Liver (tissue), 9 donors: ENCODE measurements around the gene CADM2. TPM values are rescaled to one million over a fixed set of nuclear protein-coding genes. Genes with fewer than 3 reads are reported as not detected.

ENCODE experiments used
- DNase-seq: peaks from one replicate; pipeline ENCODE4 v3.0.0-alpha.2; 2017; ENCODE audit warnings: low spot score
- H3K27ac ChIP-seq, 2 donors: one replicate each; pipeline ENCODE4 v1.7.0; 2013; ENCODE audit warnings: inconsistent platforms in 2 of 2, low read length in 2 of 2, control low read depth in 1 of 2, low read depth in 1 of 2, mild to moderate bottlenecking in 1 of 2
- H3K27me3 ChIP-seq, 4 donors: one replicate each; pipeline versions ENCODE4 v1.6.1 to v1.7.0; 2013; ENCODE audit warnings: low read length in 3 of 4, inconsistent platforms in 1 of 4, mild to moderate bottlenecking in 1 of 4, moderate library complexity in 1 of 4; ENCODE audit not compliant: control insufficient read depth in 4 of 4, insufficient read depth in 4 of 4
- H3K36me3 ChIP-seq, 4 donors: one replicate each; pipeline versions ENCODE4 v1.6.1 to v1.7.0; 2013; ENCODE audit warnings: low read length in 3 of 4, mild to moderate bottlenecking in 3 of 4, low read depth in 1 of 4, moderate library complexity in 1 of 4; ENCODE audit not compliant: control insufficient read depth in 4 of 4, insufficient read depth in 3 of 4
- H3K4me1 ChIP-seq, 4 donors: one replicate each; pipeline versions ENCODE4 v1.6.1 to v1.7.0; 2013; ENCODE audit warnings: low read length in 3 of 4, mild to moderate bottlenecking in 3 of 4, moderate library complexity in 1 of 4; ENCODE audit not compliant: control insufficient read depth in 4 of 4, insufficient read depth in 4 of 4
- H3K4me3 ChIP-seq, 3 donors: one replicate each; pipeline versions ENCODE4 v1.6.1 to v1.7.0; 2013; ENCODE audit warnings: low read length in 3 of 3, control low read depth in 1 of 3, low read depth in 1 of 3, mild to moderate bottlenecking in 1 of 3
- H3K9ac ChIP-seq, 2 donors: one replicate each; pipeline ENCODE4 v1.7.0; 2013; ENCODE audit warnings: low read length in 2 of 2, mild to moderate bottlenecking in 2 of 2, moderate library complexity in 2 of 2, control low read depth in 1 of 2, low read depth in 1 of 2
- H3K9me3 ChIP-seq, 4 donors: one replicate each; pipeline versions ENCODE4 v1.6.1 to v1.7.0; 2013; ENCODE audit warnings: low read length in 3 of 4; ENCODE audit not compliant: control insufficient read depth in 4 of 4
- EGR1 ChIP-seq, 2 donors: IDR thresholded peaks; 2 replicates each; pipeline ENCODE4 v1.6.1; 2016 to 2018; ENCODE audit warnings: antibody characterized with exemption in 2 of 2, low read depth in 2 of 2
- FOXA1 ChIP-seq: IDR thresholded peaks from 2 replicates; pipeline ENCODE4 v1.6.1; 2016; ENCODE audit warnings: antibody characterized with exemption
- GABPA ChIP-seq, 2 donors: IDR thresholded peaks in 1 of 2; conservative IDR thresholded peaks in 1 of 2; 2 replicates each; pipeline ENCODE4 v1.6.1; 2016; ENCODE audit warnings: antibody characterized with exemption in 2 of 2, mild to moderate bottlenecking in 1 of 2, moderate library complexity in 1 of 2
- HNF4A ChIP-seq, 2 donors: conservative IDR thresholded peaks; 2 replicates each; pipeline ENCODE4 v1.6.1; 2016; ENCODE audit warnings: antibody characterized with exemption in 2 of 2, mild to moderate bottlenecking in 2 of 2
- HNF4G ChIP-seq: IDR thresholded peaks from 2 replicates; pipeline ENCODE4 v1.6.1; 2016; ENCODE audit warnings: antibody characterized with exemption
- JUND ChIP-seq, 2 donors: IDR thresholded peaks; 2 replicates each; pipeline ENCODE4 v1.6.1; 2016; ENCODE audit warnings: antibody characterized with exemption in 2 of 2
- RAD21 ChIP-seq, 2 donors: IDR thresholded peaks; 2 replicates each; pipeline ENCODE4 v1.6.1; 2016; ENCODE audit warnings: antibody characterized with exemption in 2 of 2, mild to moderate bottlenecking in 2 of 2
- SP1 ChIP-seq: IDR thresholded peaks from 2 replicates; pipeline ENCODE4 v1.6.1; 2018; ENCODE audit warnings: antibody characterized with exemption, mild to moderate bottlenecking
- TAF1 ChIP-seq: conservative IDR thresholded peaks from 2 replicates; pipeline ENCODE4 v1.6.1; 2016; ENCODE audit warnings: antibody characterized with exemption, mild to moderate bottlenecking
- YY1 ChIP-seq: IDR thresholded peaks from 2 replicates; pipeline ENCODE4 v1.6.1; 2016; ENCODE audit warnings: antibody characterized with exemption, mild to moderate bottlenecking
- WGBS: extraction: QIAGEN DNeasy Blood & Tissue Kit; methylation state at CpG from one replicate; pipeline ENCODE4 v1.1.7; 2013; 5-methylcytosine and 5-hydroxymethylcytosine counted together
- polyA plus RNA-seq, 2 donors: library from polyadenylated mRNA; stranded (reverse) in 1 of 2; unstranded in 1 of 2; fragments of 200-250 nt in 1 of 2; fragments of >200 nt in 1 of 2; fragmentation: Nextera tagmentation in 1 of 2; extraction: Ambion mirVana in 1 of 2; gene quantifications; one replicate each; pipeline versions ENCODE4 v1.2.1 to v1.2.3, GENCODE V29; 2013 to 2015
- total RNA-seq, 2 donors: library from RNA; depleted of rRNA; stranded (reverse); fragments of >200 nt; gene quantifications; one replicate each; pipeline ENCODE4 v1.2.3, GENCODE V29; 2014
- TF ChIP-seq, protein P1 (sequence below): IDR thresholded peaks from 2 replicates; pipeline ENCODE4 v1.6.1; 2016; ENCODE audit warnings: antibody characterized with exemption
- TF ChIP-seq, protein P2 (sequence below): fragments of 150-350 bp; IDR thresholded peaks from 2 replicates; pipeline ENCODE4 v1.5.1; 2017; ENCODE audit warnings: improper control_type of control experiment, low read depth, low read length; ENCODE audit not compliant: missing input control
- TF ChIP-seq, protein P3 (sequence below): IDR thresholded peaks from 2 replicates; pipeline ENCODE4 v1.6.1; 2016; ENCODE audit warnings: antibody characterized with exemption
- TF ChIP-seq, protein P4 (sequence below): IDR thresholded peaks from 2 replicates; pipeline ENCODE4 v1.6.1; 2016; ENCODE audit warnings: antibody characterized with exemption
- donor health status: healthy.
- donor health status: healthy.
- donor health status: healthy.
- donor health status: healthy.
- donor health status: healthy.

CADM2 gene
- total and polyA plus RNA-seq, 4 donors = 0.35 to 0.92 (median 0.51) TPM

DNA sequence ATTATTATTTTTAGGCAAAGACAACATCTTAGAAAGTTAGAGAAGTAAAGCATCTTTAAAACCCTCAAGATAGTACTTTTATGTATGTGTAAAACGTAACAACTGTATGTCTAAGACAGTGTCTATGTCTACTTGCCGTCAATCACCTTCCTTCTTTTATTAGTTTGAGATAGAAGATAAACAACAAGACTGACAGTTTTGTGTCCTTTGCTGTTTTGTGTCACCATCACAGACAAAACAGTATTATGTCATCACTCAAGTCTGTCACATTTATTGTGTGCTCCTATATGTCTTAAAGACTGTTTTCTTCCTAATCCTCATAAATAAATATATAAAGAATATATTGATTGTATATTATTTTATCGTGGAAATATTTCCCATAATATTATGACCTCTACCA lies 908.3 kb downstream of the CADM2 start:
- 75% methylated on average over 3 of the region's 3 CpGs for WGBS
- no peaks in the 10 kb centered on the region for H3K9me3 ChIP-seq
- no peak for DNase-seq
- H3K27ac ChIP-seq = no peak overlapping the region
- H3K4me3 ChIP-seq = no peak overlapping the region
- no peak overlapping the region for H3K9ac ChIP-seq
- H3K27me3 ChIP-seq = no peaks in the 10 kb centered on the region
- TF ChIP-seq, protein P1, sequence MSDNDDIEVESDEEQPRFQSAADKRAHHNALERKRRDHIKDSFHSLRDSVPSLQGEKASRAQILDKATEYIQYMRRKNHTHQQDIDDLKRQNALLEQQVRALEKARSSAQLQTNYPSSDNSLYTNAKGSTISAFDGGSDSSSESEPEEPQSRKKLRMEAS = no peak
- no peak for TF ChIP-seq TAF1
- TF ChIP-seq, protein P2, sequence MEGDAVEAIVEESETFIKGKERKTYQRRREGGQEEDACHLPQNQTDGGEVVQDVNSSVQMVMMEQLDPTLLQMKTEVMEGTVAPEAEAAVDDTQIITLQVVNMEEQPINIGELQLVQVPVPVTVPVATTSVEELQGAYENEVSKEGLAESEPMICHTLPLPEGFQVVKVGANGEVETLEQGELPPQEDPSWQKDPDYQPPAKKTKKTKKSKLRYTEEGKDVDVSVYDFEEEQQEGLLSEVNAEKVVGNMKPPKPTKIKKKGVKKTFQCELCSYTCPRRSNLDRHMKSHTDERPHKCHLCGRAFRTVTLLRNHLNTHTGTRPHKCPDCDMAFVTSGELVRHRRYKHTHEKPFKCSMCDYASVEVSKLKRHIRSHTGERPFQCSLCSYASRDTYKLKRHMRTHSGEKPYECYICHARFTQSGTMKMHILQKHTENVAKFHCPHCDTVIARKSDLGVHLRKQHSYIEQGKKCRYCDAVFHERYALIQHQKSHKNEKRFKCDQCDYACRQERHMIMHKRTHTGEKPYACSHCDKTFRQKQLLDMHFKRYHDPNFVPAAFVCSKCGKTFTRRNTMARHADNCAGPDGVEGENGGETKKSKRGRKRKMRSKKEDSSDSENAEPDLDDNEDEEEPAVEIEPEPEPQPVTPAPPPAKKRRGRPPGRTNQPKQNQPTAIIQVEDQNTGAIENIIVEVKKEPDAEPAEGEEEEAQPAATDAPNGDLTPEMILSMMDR = no peak
- no peak for TF ChIP-seq YY1
- TF ChIP-seq, protein P3, sequence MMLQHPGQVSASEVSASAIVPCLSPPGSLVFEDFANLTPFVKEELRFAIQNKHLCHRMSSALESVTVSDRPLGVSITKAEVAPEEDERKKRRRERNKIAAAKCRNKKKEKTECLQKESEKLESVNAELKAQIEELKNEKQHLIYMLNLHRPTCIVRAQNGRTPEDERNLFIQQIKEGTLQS = no peak
- TF ChIP-seq GABPA (IDR thresholded peaks at IDR 0.05 in 1 of 2, conservative IDR thresholded peaks at IDR 0.05 in 1 of 2) = no peak
- no peak for TF ChIP-seq JUND (IDR thresholded peaks at IDR 0.05)
- no peak for TF ChIP-seq RAD21 (IDR thresholded peaks at IDR 0.05)
- no peak for TF ChIP-seq HNF4A (conservative IDR thresholded peaks at IDR 0.05)
- TF ChIP-seq EGR1 (IDR thresholded peaks at IDR 0.05; ENCODE audit: low read depth in 2 of 2) = no peak
- TF ChIP-seq, protein P4, sequence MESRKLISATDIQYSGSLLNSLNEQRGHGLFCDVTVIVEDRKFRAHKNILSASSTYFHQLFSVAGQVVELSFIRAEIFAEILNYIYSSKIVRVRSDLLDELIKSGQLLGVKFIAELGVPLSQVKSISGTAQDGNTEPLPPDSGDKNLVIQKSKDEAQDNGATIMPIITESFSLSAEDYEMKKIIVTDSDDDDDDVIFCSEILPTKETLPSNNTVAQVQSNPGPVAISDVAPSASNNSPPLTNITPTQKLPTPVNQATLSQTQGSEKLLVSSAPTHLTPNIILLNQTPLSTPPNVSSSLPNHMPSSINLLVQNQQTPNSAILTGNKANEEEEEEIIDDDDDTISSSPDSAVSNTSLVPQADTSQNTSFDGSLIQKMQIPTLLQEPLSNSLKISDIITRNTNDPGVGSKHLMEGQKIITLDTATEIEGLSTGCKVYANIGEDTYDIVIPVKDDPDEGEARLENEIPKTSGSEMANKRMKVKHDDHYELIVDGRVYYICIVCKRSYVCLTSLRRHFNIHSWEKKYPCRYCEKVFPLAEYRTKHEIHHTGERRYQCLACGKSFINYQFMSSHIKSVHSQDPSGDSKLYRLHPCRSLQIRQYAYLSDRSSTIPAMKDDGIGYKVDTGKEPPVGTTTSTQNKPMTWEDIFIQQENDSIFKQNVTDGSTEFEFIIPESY = no peak
- TF ChIP-seq SP1 = no peak
- no peak for TF ChIP-seq HNF4G
- TF ChIP-seq FOXA1 = no peak
- no peaks in the 10 kb centered on the region for H3K36me3 ChIP-seq
- H3K4me1 ChIP-seq = no peaks in the 10 kb centered on the region

DNA sequence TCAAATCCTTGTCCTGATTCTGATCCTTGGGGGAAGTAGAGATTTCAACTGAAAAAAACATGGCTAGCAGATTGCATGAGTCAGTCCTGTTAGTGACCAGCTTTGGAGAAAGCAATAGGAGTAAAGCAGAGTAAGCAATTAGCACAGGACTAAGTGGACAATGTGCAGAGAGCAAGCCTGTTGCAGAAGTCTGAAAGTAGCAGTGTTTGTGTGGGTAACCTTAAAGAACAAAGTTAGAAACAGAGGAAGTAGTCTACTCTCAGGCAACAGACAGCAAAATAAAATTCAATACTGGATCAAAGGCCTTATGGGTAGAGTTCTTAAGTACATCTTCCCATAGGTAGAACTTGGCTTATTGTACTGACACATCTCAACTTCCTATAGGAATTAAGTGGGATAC lies 916.8 kb downstream of the CADM2 start:
- H3K9ac ChIP-seq = no peak overlapping the region
- DNase-seq = no peak
- no peaks in the 10 kb centered on the region for H3K9me3 ChIP-seq
- no peaks in the 10 kb centered on the region for H3K36me3 ChIP-seq
- no peaks in the 10 kb centered on the region for H3K4me1 ChIP-seq
- TF ChIP-seq TAF1 (no peak), HNF4G (no peak)
- no peak overlapping the region for H3K27ac ChIP-seq
- no peak overlapping the region for H3K4me3 ChIP-seq
- H3K27me3 ChIP-seq = no peaks in the 10 kb centered on the region

DNA sequence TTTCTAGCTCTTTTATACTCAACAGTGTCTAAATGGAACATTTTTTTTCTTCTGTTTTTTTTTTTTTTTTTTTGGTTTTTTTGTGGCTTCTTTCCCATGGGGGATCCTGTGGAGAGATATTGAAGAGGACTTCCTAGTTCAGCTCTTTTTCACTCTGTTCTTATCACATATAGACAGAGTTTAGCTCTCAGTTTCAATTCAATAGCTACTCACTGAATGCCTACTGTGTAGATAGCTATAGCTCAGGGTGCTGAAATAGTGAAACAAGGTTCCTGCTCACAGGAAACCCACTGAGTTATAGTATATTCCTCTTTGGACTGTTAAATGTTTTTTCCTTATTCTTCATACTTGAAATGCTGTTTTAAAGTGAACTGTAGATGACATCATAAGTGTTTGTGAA lies 918.8 kb downstream of the CADM2 start:
- H3K9ac ChIP-seq = no peak overlapping the region
- H3K4me1 ChIP-seq = no peaks in the 10 kb centered on the region
- H3K27me3 ChIP-seq = no peaks in the 10 kb centered on the region
- H3K27ac ChIP-seq = no peak overlapping the region
- no peak for TF ChIP-seq YY1
- no peak for DNase-seq
- H3K4me3 ChIP-seq = no peak overlapping the region
- no peaks in the 10 kb centered on the region for H3K36me3 ChIP-seq
- no peaks in the 10 kb centered on the region for H3K9me3 ChIP-seq
